A549 (cell line): ENCODE data around the gene PKNOX1.

Experiments
- CTCF ChIP-seq: fragments of >200 bp; sonication (Bioruptor Twin); formaldehyde crosslinking; IDR thresholded peaks from 3 replicates; pipeline ENCODE4 v1.5.1; 2016
- HES2 ChIP-seq: fragments of >200 bp; sonication (Bioruptor Twin); formaldehyde crosslinking; IDR thresholded peaks from 2 replicates; pipeline ENCODE4 v1.6.1; 2016
- RAD21 ChIP-seq, 2 experiments: fragments of >200 bp in 1 of 2; sonication (Bioruptor Twin) in 1 of 2; formaldehyde crosslinking in 1 of 2; IDR thresholded peaks in 1 of 2; conservative IDR thresholded peaks in 1 of 2; 2 replicates in 1 of 2; 3 replicates in 1 of 2; pipeline ENCODE4 v1.6.1; 2012 to 2018; ENCODE audit warnings: inconsistent platforms in 1 of 2
- REST ChIP-seq: fragments of 200-600 bp; sonication (generic); IDR thresholded peaks from 2 replicates; pipeline ENCODE4 v1.6.1; 2016; ENCODE audit warnings: antibody characterized with exemption, mild to moderate bottlenecking, moderate library complexity
- RFX5 ChIP-seq: fragments of 450-650 bp; IDR thresholded peaks from 2 replicates; pipeline ENCODE4 v1.7.1; 2014; ENCODE audit warnings: antibody characterized with exemption, mild to moderate bottlenecking, moderate library complexity
- SREBF2 ChIP-seq: fragments of 450-650 bp; IDR thresholded peaks from 2 replicates; pipeline ENCODE4 v1.6.1; 2014; ENCODE audit warnings: mild to moderate bottlenecking, moderate library complexity

- TF ChIP-seq HES2 (no peak), RFX5 (no peak), RAD21 (conservative IDR thresholded peaks at IDR 0.05 in 1 of 2, IDR thresholded peaks at IDR 0.05 in 1 of 2) (no peak), CTCF (no peak), SREBF2 (no peak), REST (no peak)
Observed at GRCh38 chr21:43024439-43025136, 50.2 kb downstream of the PKNOX1 start.
